ENCODE data around the gene UST. TPM values are rescaled to one million over a fixed set of nuclear protein-coding genes. Genes with fewer than 3 reads are reported as not detected.

UST gene
- total RNA-seq, 1 experiment from 2014 or later = 3.9 TPM

DNA sequence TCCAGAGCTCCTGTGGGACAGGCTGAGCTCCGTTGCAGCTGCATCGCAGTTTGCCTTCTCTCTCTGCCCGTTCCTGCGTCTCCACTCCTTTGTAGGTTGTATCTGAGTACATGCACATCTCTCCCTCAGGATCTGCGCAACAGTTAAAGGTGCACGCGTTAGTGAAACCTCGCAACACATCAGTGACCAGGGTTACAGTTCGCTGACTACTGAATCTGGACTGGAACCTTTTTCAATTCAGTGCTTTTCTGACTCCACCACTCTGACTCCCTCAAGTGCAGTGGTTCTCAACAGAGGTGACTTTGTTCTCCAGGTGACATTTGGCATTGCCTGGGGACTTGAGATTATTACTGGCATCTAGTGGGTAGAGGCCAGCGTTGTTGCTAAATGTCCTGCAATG lies 44.0 kb downstream of the UST start:
- DNase-seq (no peak), ATAC-seq (no peak)
- Histone ChIP-seq H3F3A (ENCODE audit: low read length, unreplicated experiment) (no peaks in the 10 kb centered on the region), H3K27me3 (ENCODE audit: low read length) (no peaks in the 10 kb centered on the region), H3K27ac (ENCODE audit: low read length) (no peak overlapping the region), H3K9me2 (replicated peaks; ENCODE audit: low read length) (no peaks in the 10 kb centered on the region), H4K20me1 (ENCODE audit: low read length) (no peaks in the 10 kb centered on the region), H3K9ac (ENCODE audit: low read length) (no peak overlapping the region), H3K4me1 (ENCODE audit: insufficient read depth, low read length) (no peaks in the 10 kb centered on the region), H3K79me2 (ENCODE audit: low read length) (no peaks in the 10 kb centered on the region), H3K4me3 (ENCODE audit: low read length) (no peak overlapping the region), H3K4me2 (ENCODE audit: low read length) (no peak overlapping the region), H2AFZ (ENCODE audit: low read length) (no peak overlapping the region), H3K36me3 (ENCODE audit: low read depth, low read length) (no peaks in the 10 kb centered on the region), H3K9me3 (ENCODE audit: low read length) (0 out of 2 replicates have a peak, but pooled peaks cover 3% of the 10 kb centered on the region)
- ChIA-PET CTCF (no interaction called here), POLR2A (ENCODE audit: unreplicated experiment) (no interaction called here)
- intact Hi-C loops (cut with micrococcal nuclease) = no loop called here
- no peak for TF ChIP-seq EZH2 (IDR thresholded peaks at IDR 0.05; ENCODE audit: low read length, unreplicated experiment)
- TF ChIP-seq, protein P1, sequence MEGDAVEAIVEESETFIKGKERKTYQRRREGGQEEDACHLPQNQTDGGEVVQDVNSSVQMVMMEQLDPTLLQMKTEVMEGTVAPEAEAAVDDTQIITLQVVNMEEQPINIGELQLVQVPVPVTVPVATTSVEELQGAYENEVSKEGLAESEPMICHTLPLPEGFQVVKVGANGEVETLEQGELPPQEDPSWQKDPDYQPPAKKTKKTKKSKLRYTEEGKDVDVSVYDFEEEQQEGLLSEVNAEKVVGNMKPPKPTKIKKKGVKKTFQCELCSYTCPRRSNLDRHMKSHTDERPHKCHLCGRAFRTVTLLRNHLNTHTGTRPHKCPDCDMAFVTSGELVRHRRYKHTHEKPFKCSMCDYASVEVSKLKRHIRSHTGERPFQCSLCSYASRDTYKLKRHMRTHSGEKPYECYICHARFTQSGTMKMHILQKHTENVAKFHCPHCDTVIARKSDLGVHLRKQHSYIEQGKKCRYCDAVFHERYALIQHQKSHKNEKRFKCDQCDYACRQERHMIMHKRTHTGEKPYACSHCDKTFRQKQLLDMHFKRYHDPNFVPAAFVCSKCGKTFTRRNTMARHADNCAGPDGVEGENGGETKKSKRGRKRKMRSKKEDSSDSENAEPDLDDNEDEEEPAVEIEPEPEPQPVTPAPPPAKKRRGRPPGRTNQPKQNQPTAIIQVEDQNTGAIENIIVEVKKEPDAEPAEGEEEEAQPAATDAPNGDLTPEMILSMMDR (conservative IDR thresholded peaks at IDR 0.05; ENCODE audit: low read depth, low read length) = no peak
- BruUV-seq (replicated peaks) = no TSS peak

DNA sequence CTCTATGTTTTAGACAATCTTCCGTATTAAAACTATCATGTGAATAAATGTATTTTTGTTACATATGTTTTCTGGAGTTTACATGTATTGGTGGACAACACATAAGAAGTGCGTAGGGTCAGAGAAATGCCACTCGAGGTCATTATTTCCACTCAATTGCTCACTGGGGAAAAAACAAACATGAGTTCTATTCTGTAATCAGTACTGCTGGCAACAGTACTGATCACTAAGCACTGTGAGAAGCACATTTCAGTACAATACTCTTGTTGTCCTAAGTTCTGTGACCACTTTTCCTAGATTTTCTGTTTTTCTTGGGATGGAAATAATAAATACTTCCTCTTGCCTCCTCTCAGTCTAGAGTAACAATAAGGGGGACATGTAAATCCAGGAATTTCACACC lies 44.5 kb downstream of the UST start:
- no peak for ATAC-seq
- Histone ChIP-seq H3K9me3 (ENCODE audit: low read length) (0 out of 2 replicates have a peak, but pooled peaks cover 3% of the 10 kb centered on the region), H3K4me3 (ENCODE audit: low read length) (no peak overlapping the region), H4K20me1 (ENCODE audit: low read length) (no peaks in the 10 kb centered on the region), H3K4me2 (ENCODE audit: low read length) (no peak overlapping the region), H3F3A (ENCODE audit: low read length, unreplicated experiment) (no peaks in the 10 kb centered on the region), H3K9me2 (replicated peaks; ENCODE audit: low read length) (no peaks in the 10 kb centered on the region), H3K27me3 (ENCODE audit: low read length) (no peaks in the 10 kb centered on the region), H2AFZ (ENCODE audit: low read length) (no peak overlapping the region), H3K27ac (ENCODE audit: low read length) (no peak overlapping the region), H3K79me2 (ENCODE audit: low read length) (no peaks in the 10 kb centered on the region), H3K36me3 (ENCODE audit: low read depth, low read length) (no peaks in the 10 kb centered on the region), H3K9ac (ENCODE audit: low read length) (no peak overlapping the region), H3K4me1 (ENCODE audit: insufficient read depth, low read length) (no peaks in the 10 kb centered on the region)
- POLR2A ChIA-PET (ENCODE audit: unreplicated experiment) = no interaction called here
- TF ChIP-seq, protein P1 (conservative IDR thresholded peaks at IDR 0.05; ENCODE audit: low read depth, low read length) = no peak
- intact Hi-C loops (cut with micrococcal nuclease) = no loop called here
- CTCF ChIA-PET = no interaction called here
- BruUV-seq (replicated peaks) = no TSS peak
- DNase-seq = no peak

DNA sequence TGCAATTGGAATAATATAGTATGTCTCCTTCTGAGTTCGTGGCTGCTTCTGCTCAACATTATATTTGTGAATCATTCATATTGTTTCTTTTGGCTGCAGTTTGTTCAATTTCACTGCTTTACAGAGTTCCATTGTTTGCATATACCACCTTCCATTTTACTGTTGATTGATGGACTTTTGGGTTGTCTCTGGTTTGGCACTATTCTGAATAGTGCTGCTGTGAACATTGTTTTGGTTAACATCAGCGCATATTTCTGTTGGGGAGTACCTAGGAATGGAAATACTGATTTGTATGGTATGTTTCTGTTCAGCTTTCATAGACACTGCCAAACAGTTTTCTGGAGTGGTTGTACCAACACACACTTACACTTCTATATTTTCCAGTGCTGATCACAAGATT lies 46.9 kb downstream of the UST start:
- Histone ChIP-seq H3K9me3 (ENCODE audit: low read length) (0 out of 2 replicates have a peak, but pooled peaks cover 3% of the 10 kb centered on the region), H3K27ac (ENCODE audit: low read length) (no peak overlapping the region), H3K79me2 (ENCODE audit: low read length) (no peaks in the 10 kb centered on the region), H4K20me1 (ENCODE audit: low read length) (no peaks in the 10 kb centered on the region), H3K27me3 (ENCODE audit: low read length) (no peaks in the 10 kb centered on the region), H3K4me3 (ENCODE audit: low read length) (no peak overlapping the region), H2AFZ (ENCODE audit: low read length) (no peak overlapping the region), H3K36me3 (ENCODE audit: low read depth, low read length) (no peaks in the 10 kb centered on the region), H3K9me2 (replicated peaks; ENCODE audit: low read length) (no peaks in the 10 kb centered on the region), H3F3A (ENCODE audit: low read length, unreplicated experiment) (no peaks in the 10 kb centered on the region), H3K4me2 (ENCODE audit: low read length) (no peak overlapping the region), H3K4me1 (ENCODE audit: insufficient read depth, low read length) (no peaks in the 10 kb centered on the region), H3K9ac (ENCODE audit: low read length) (no peak overlapping the region)
- TF ChIP-seq EZH2 (IDR thresholded peaks at IDR 0.05; ENCODE audit: low read length, unreplicated experiment) = no peak
- TF ChIP-seq, protein P1 (conservative IDR thresholded peaks at IDR 0.05; ENCODE audit: low read depth, low read length) = no peak
- BruUV-seq (replicated peaks) = no TSS peak
- intact Hi-C loops (cut with micrococcal nuclease) = no loop called here
- DNase-seq (no peak), ATAC-seq (no peak)
- ChIA-PET CTCF (no interaction called here), POLR2A (ENCODE audit: unreplicated experiment) (no interaction called here)
